Measurements from ENCODE around the gene ADAM11.

The ADAM11 gene

GRCh38 chr17:44773140-44773539, 14.4 kb downstream of the ADAM11 start:
- H3K27ac ChIP-seq (replicated peaks; ENCODE audit: low read length), result no peak overlapping the region
- peaks cover 0 to 32% (median 15%) of the 10 kb centered on the region in 3 experiments for H3K27me3 ChIP-seq (ENCODE audit: control insufficient read depth in 3 of 3, insufficient read depth in 3 of 3, low read depth in 1 of 3, low read length in 3 of 3)
- no peak overlapping the region for H2BK5ac ChIP-seq (ENCODE audit: low read length)
- H3K9ac ChIP-seq (ENCODE audit: low read depth, low read length, poor library complexity), result no peak overlapping the region
- peak overlapping the region; percentile 56 for H3K14ac ChIP-seq (ENCODE audit: low read length)
- H3K23ac ChIP-seq (ENCODE audit: low read depth, low read length, poor library complexity), result no peak overlapping the region
- no peak overlapping the region for H2AFZ ChIP-seq (ENCODE audit: low read length)
- no peak overlapping the region for H3K18ac ChIP-seq (ENCODE audit: low read length)
- H3K4me1 ChIP-seq (ENCODE audit: control insufficient read depth in 2 of 2, insufficient read depth in 1 of 2, low read depth in 1 of 2, low read length in 2 of 2), result peaks cover 3 to 6% of the 10 kb centered on the region in 2 donors
- peak overlapping the region in 1 of 2 donors; percentile 23 for H3K4me3 ChIP-seq (ENCODE audit: low read length in 2 of 2)
- H3K4ac ChIP-seq (ENCODE audit: low read length), result no peak overlapping the region
- no peak overlapping the region for H2BK120ac ChIP-seq (ENCODE audit: low read depth, low read length)
- H2BK15ac ChIP-seq (ENCODE audit: low read length), result no peak overlapping the region
- H3K79me1 ChIP-seq (ENCODE audit: low read depth, low read length), result peaks cover 5% of the 10 kb centered on the region
- H4K91ac ChIP-seq (ENCODE audit: low read depth, low read length, poor library complexity), result no peak overlapping the region
- no peak overlapping the region for H2BK12ac ChIP-seq (ENCODE audit: low read length)
- no CpG with 5 or more reads among the region's 6 CpGs for WGBS, 2 donors (ENCODE audit: extremely low coverage in 2 of 2, insufficient read length in 2 of 2, insufficient replicate concordance in 1 of 2)
- H3K4me2 ChIP-seq (ENCODE audit: insufficient read depth, low read length, poor library complexity, severe bottlenecking), result no peak overlapping the region
- DNase-seq (ENCODE audit: low spot score), result no peak
- H3K9me3 ChIP-seq (replicated peaks in 1 of 2; ENCODE audit: control insufficient read depth in 2 of 2, insufficient read depth in 1 of 2, low read depth in 1 of 2, low read length in 2 of 2), result no peaks in the 10 kb centered on the region
- no peaks in the 10 kb centered on the region for H3K36me3 ChIP-seq (replicated peaks in 1 of 2; ENCODE audit: control insufficient read depth in 2 of 2, insufficient read depth in 2 of 2, low read length in 2 of 2)
- no peak overlapping the region for H4K8ac ChIP-seq (ENCODE audit: low read depth, low read length)
- no peak overlapping the region for H2AK5ac ChIP-seq (ENCODE audit: low read depth, low read length)

- Histone ChIP-seq H3K23ac (ENCODE audit: low read depth, low read length, poor library complexity) (peak overlapping the region; percentile 75), H2BK5ac (ENCODE audit: low read length) (peak overlapping the region; percentile 91), H3K4me2 (ENCODE audit: insufficient read depth, low read length, poor library complexity, severe bottlenecking) (peak overlapping the region; percentile 100), H3K14ac (ENCODE audit: low read length) (peak overlapping the region; percentile 21), H3K9ac (ENCODE audit: low read depth, low read length, poor library complexity) (peak overlapping the region; percentile 83), H2AFZ (ENCODE audit: low read length) (peak overlapping the region; percentile 92), H3K4me1 (ENCODE audit: control insufficient read depth in 2 of 2, insufficient read depth in 1 of 2, low read depth in 1 of 2, low read length in 2 of 2) (peaks cover 3 to 4% of the 10 kb centered on the region in 2 donors), H3K36me3 (replicated peaks in 1 of 2; ENCODE audit: control insufficient read depth in 2 of 2, insufficient read depth in 2 of 2, low read length in 2 of 2) (no peaks in the 10 kb centered on the region), H2BK120ac (ENCODE audit: low read depth, low read length) (no peak overlapping the region), H4K91ac (ENCODE audit: low read depth, low read length, poor library complexity) (no peak overlapping the region), H3K4ac (ENCODE audit: low read length) (no peak overlapping the region), H2BK15ac (ENCODE audit: low read length) (peak overlapping the region; percentile 85), H4K8ac (ENCODE audit: low read depth, low read length) (no peak overlapping the region), H3K79me1 (ENCODE audit: low read depth, low read length) (peaks cover 5% of the 10 kb centered on the region), H3K4me3 (ENCODE audit: low read length in 2 of 2) (peak overlapping the region; percentile 59 to 83), H2AK5ac (ENCODE audit: low read depth, low read length) (peak overlapping the region; percentile 37), H3K18ac (ENCODE audit: low read length) (no peak overlapping the region), H2BK12ac (ENCODE audit: low read length) (peak overlapping the region; percentile 58), H3K9me3 (replicated peaks in 1 of 2; ENCODE audit: control insufficient read depth in 2 of 2, insufficient read depth in 1 of 2, low read depth in 1 of 2, low read length in 2 of 2) (no peaks in the 10 kb centered on the region), H3K27me3 (ENCODE audit: control insufficient read depth in 3 of 3, insufficient read depth in 3 of 3, low read depth in 1 of 3, low read length in 3 of 3) (peaks cover 0 to 29% (median 15%) of the 10 kb centered on the region in 3 experiments), H3K27ac (replicated peaks; ENCODE audit: low read length) (no peak overlapping the region)
- WGBS, 2 donors (ENCODE audit: extremely low coverage in 2 of 2, insufficient read length in 2 of 2, insufficient replicate concordance in 1 of 2), result no CpG with 5 or more reads among the region's 42 CpGs
- DNase-seq (ENCODE audit: low spot score), result peak; percentile 86
Measured at GRCh38 chr17:44774271-44775135, 15.7 kb downstream of the ADAM11 start.

GRCh38 chr17:44775136-44775837, 16.5 kb downstream of the ADAM11 start:
- no peak overlapping the region for H3K27ac ChIP-seq (replicated peaks; ENCODE audit: low read length)
- H4K91ac ChIP-seq (ENCODE audit: low read depth, low read length, poor library complexity), result no peak overlapping the region
- H3K9ac ChIP-seq (ENCODE audit: low read depth, low read length, poor library complexity), result peak overlapping the region; percentile 83
- peak overlapping the region; percentile 46 for H2AK5ac ChIP-seq (ENCODE audit: low read depth, low read length)
- H3K4me2 ChIP-seq (ENCODE audit: insufficient read depth, low read length, poor library complexity, severe bottlenecking), result peak overlapping the region; percentile 100
- peaks cover 5% of the 10 kb centered on the region for H3K79me1 ChIP-seq (ENCODE audit: low read depth, low read length)
- peaks cover 0 to 29% (median 15%) of the 10 kb centered on the region in 3 experiments for H3K27me3 ChIP-seq (ENCODE audit: control insufficient read depth in 3 of 3, insufficient read depth in 3 of 3, low read depth in 1 of 3, low read length in 3 of 3)
- H2BK5ac ChIP-seq (ENCODE audit: low read length), result peak overlapping the region; percentile 82
- peak overlapping the region; percentile 16 for H2BK12ac ChIP-seq (ENCODE audit: low read length)
- H3K36me3 ChIP-seq (replicated peaks in 1 of 2; ENCODE audit: control insufficient read depth in 2 of 2, insufficient read depth in 2 of 2, low read length in 2 of 2), result no peaks in the 10 kb centered on the region
- H3K4me3 ChIP-seq (ENCODE audit: low read length in 2 of 2), result peak overlapping the region; percentile 59 to 83
- H4K8ac ChIP-seq (ENCODE audit: low read depth, low read length), result no peak overlapping the region
- H3K14ac ChIP-seq (ENCODE audit: low read length), result peak overlapping the region; percentile 6
- peak overlapping the region; percentile 92 for H2AFZ ChIP-seq (ENCODE audit: low read length)
- DNase-seq (ENCODE audit: low spot score), result peak; percentile 98
- peaks cover 3 to 5% of the 10 kb centered on the region in 2 donors for H3K4me1 ChIP-seq (ENCODE audit: control insufficient read depth in 2 of 2, insufficient read depth in 1 of 2, low read depth in 1 of 2, low read length in 2 of 2)
- H3K23ac ChIP-seq (ENCODE audit: low read depth, low read length, poor library complexity), result peak overlapping the region; percentile 75
- peak overlapping the region; percentile 90 for H3K18ac ChIP-seq (ENCODE audit: low read length)
- H2BK15ac ChIP-seq (ENCODE audit: low read length), result no peak overlapping the region
- H2BK120ac ChIP-seq (ENCODE audit: low read depth, low read length), result no peak overlapping the region
- H3K4ac ChIP-seq (ENCODE audit: low read length), result no peak overlapping the region
- H3K9me3 ChIP-seq (replicated peaks in 1 of 2; ENCODE audit: control insufficient read depth in 2 of 2, insufficient read depth in 1 of 2, low read depth in 1 of 2, low read length in 2 of 2), result no peaks in the 10 kb centered on the region
- no CpG with 5 or more reads among the region's 50 CpGs for WGBS, 2 donors (ENCODE audit: extremely low coverage in 2 of 2, insufficient read length in 2 of 2, insufficient replicate concordance in 1 of 2)
